HepG2 (cell line): ENCODE results near the gene GPR176.

ENCODE experiments used
- ARNT ChIP-seq: fragments of 450-650 bp; IDR thresholded peaks from 2 replicates; pipeline ENCODE4 v1.6.1; 2017
- HDAC6 ChIP-seq: fragments of 200-600 bp; sonication (generic); IDR thresholded peaks from 2 replicates; pipeline ENCODE4 v1.7.0; 2017; ENCODE audit warnings: mild to moderate bottlenecking, antibody characterized with exemption, low read length, low read depth
- JUND ChIP-seq: sonication (generic); formaldehyde crosslinking; IDR thresholded peaks from 2 replicates; pipeline ENCODE4 v1.8.0; 2022; ENCODE audit warnings: mild to moderate bottlenecking, missing genetic modification reagents
- PATZ1 ChIP-seq: sonication (generic); formaldehyde crosslinking; IDR thresholded peaks from 2 replicates; pipeline ENCODE4 v1.4.0; 2020; ENCODE audit warnings: missing genetic modification reagents
- RAD21 ChIP-seq: fragments of 450-650 bp; formaldehyde crosslinking; IDR thresholded peaks from 2 replicates; pipeline ENCODE4 v1.5.0; 2020; ENCODE audit warnings: mild to moderate bottlenecking
- SIN3B ChIP-seq: fragments of 150-350 bp; IDR thresholded peaks from 2 replicates; pipeline ENCODE4 v1.6.1; 2014; ENCODE audit warnings: low read length
- SMAD1 ChIP-seq: sonication (generic); formaldehyde crosslinking; IDR thresholded peaks from 2 replicates; pipeline ENCODE4 v1.4.0; 2020; ENCODE audit warnings: missing genetic modification reagents, low read depth, mild to moderate bottlenecking, borderline replicate concordance
- SRSF9 ChIP-seq: fragments of 200-400 bp; formaldehyde crosslinking; IDR thresholded peaks from 2 replicates; pipeline ENCODE4 v1.6.1; 2018; ENCODE audit warnings: borderline replicate concordance, mild to moderate bottlenecking, low read depth, low read length; ENCODE audit not compliant: insufficient read depth, poor library complexity, severe bottlenecking
- STAT5B ChIP-seq: sonication (generic); formaldehyde crosslinking; IDR thresholded peaks from 2 replicates; pipeline ENCODE4 v1.4.0; 2020; ENCODE audit warnings: missing genetic modification reagents
- TBX2 ChIP-seq: sonication (generic); formaldehyde crosslinking; IDR thresholded peaks from 2 replicates; pipeline ENCODE4 v1.5.0; 2020; ENCODE audit warnings: missing genetic modification reagents, mild to moderate bottlenecking, borderline replicate concordance
- TCF7 ChIP-seq: sonication (generic); IDR thresholded peaks from 2 replicates; pipeline ENCODE4 v1.6.1; 2016; ENCODE audit warnings: antibody characterized with exemption, low read depth
- ZKSCAN1 ChIP-seq: fragments of 150-350 bp; IDR thresholded peaks from 2 replicates; pipeline ENCODE4 v1.6.1; 2014; ENCODE audit warnings: low read length
- ZNF790 ChIP-seq: sonication (generic); formaldehyde crosslinking; IDR thresholded peaks from 2 replicates; pipeline ENCODE4 v1.8.0; 2022; ENCODE audit warnings: missing genetic modification reagents, mild to moderate bottlenecking, borderline replicate concordance
- ZSCAN29 ChIP-seq: sonication (generic); formaldehyde crosslinking; conservative IDR thresholded peaks from 2 replicates; pipeline ENCODE4 v1.4.0; 2020; ENCODE audit warnings: mild to moderate bottlenecking, missing genetic modification reagents

DNA sequence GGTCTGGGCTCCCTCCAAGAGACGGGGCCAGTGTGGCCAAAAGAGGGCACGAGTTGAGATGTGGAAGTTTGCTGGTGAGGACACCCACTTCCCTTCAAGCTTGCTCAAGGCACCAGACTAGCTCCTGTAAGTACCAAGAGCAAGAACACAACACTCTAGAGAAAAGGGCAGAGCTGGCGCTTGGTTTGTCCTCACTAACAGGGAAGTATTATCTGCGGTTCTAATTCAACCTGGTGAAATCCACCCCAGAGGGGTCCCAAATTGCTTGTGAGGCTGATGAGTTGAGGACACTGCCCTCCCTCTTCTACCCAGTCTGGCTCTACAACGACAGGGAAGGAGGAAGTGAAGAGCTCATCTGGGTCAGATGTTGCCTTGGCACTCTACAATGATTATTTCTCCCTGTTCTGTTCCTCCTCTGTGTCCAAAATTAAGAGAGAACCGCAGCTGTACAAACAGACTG is 120.5 kb downstream of the GPR176 start:
- TF ChIP-seq TBX2 (CRISPR knock-in tag) (no peak), ARNT (no peak), SMAD1 (no peak), ZNF790 (CRISPR knock-in tag) (no peak), STAT5B (CRISPR knock-in tag) (no peak), ZSCAN29 (no peak), ZKSCAN1 (no peak), JUND (CRISPR knock-in tag) (no peak), TCF7 (no peak), RAD21 (no peak), HDAC6 (no peak), SIN3B (no peak), PATZ1 (CRISPR knock-in tag) (no peak), SRSF9 (no peak)
